Osteoblast (primary cell): Measurements from ENCODE around the gene SEPTIN5. TPM values are rescaled to one million over a fixed set of nuclear protein-coding genes. Genes with fewer than 3 reads are reported as not detected.

Experiments
- DNase-seq: peaks from one replicate; pipeline ENCODE4 v3.0.0; 2011; ENCODE audit warnings: low spot score, mixed read lengths; ENCODE audit not compliant: insufficient read length; ENCODE audit errors: missing footprints
- H2AFZ ChIP-seq: 2 replicates; pipeline ENCODE4 v1.6.0; 2011; ENCODE audit warnings: mild to moderate bottlenecking, low read length
- H3K27ac ChIP-seq: 2 replicates; pipeline ENCODE4 v1.5.1; 2011; ENCODE audit warnings: mild to moderate bottlenecking, low read depth, low read length, moderate library complexity
- H3K27me3 ChIP-seq: 2 replicates; pipeline ENCODE4 v1.6.0; 2012; ENCODE audit warnings: mild to moderate bottlenecking, control low read depth, inconsistent platforms, low read length, moderate library complexity; ENCODE audit not compliant: insufficient read depth
- H3K36me3 ChIP-seq: 2 replicates; pipeline ENCODE4 v1.5.1; 2011; ENCODE audit warnings: mild to moderate bottlenecking, low read length, control low read depth, moderate library complexity; ENCODE audit not compliant: insufficient read depth
- H3K4me1 ChIP-seq: 2 replicates; pipeline ENCODE4 v1.5.1; 2011; ENCODE audit warnings: mild to moderate bottlenecking, low read length, control low read depth, moderate library complexity; ENCODE audit not compliant: insufficient read depth
- H3K4me2 ChIP-seq: 2 replicates; pipeline ENCODE4 v1.6.0; 2011; ENCODE audit warnings: mild to moderate bottlenecking, low read length; ENCODE audit not compliant: insufficient read depth
- H3K4me3 ChIP-seq: fragments of 200-600 bp; sonication (generic); 3 replicates; pipeline ENCODE4 v1.5.1; 2012; ENCODE audit warnings: mild to moderate bottlenecking, low read length, inconsistent platforms; ENCODE audit not compliant: insufficient read depth
- H3K79me2 ChIP-seq: 2 replicates; pipeline ENCODE4 v1.6.0; 2012; ENCODE audit warnings: mild to moderate bottlenecking, low read length, control low read depth, inconsistent platforms; ENCODE audit not compliant: insufficient read depth
- H3K9me3 ChIP-seq: 2 replicates; pipeline ENCODE4 v1.5.1; 2011; ENCODE audit warnings: low read depth, low read length, control low read depth
- H4K20me1 ChIP-seq: 2 replicates; pipeline ENCODE4 v1.6.0; 2012; ENCODE audit warnings: mild to moderate bottlenecking, low read length, control low read depth; ENCODE audit not compliant: insufficient read depth
- CTCF ChIP-seq: IDR thresholded peaks from 2 replicates; pipeline ENCODE4 v1.5.1; 2011; ENCODE audit warnings: mild to moderate bottlenecking, low read depth, low read length, moderate library complexity; ENCODE audit errors: extremely low read depth
- total RNA-seq: library from RNA; depleted of rRNA; stranded (reverse); fragments of >200 nt; gene quantifications from 2 replicates; pipeline ENCODE4 v1.2.3, GENCODE V29; 2012

The SEPTIN5 gene
- total RNA-seq, 1 donor: 14.5 TPM

- no peak overlapping the region for H3K4me2 ChIP-seq
- peaks cover 72% of the 10 kb centered on the region for H3K27me3 ChIP-seq
- no peak overlapping the region for H3K27ac ChIP-seq
- no peak for DNase-seq
- H3K79me2 ChIP-seq: no peaks in the 10 kb centered on the region
- no peaks in the 10 kb centered on the region for H3K4me1 ChIP-seq
- H3K9me3 ChIP-seq: no peaks in the 10 kb centered on the region
- no peaks in the 10 kb centered on the region for H4K20me1 ChIP-seq
- H2AFZ ChIP-seq: no peak overlapping the region
- no peak overlapping the region for H3K4me3 ChIP-seq
- no peaks in the 10 kb centered on the region for H3K36me3 ChIP-seq
- no peak for TF ChIP-seq CTCF
These were observed 44.7 kb downstream of the SEPTIN5 start for GRCh38 chr22:19758896-19759426.

- Histone ChIP-seq H3K27me3 (peaks cover 66% of the 10 kb centered on the region), H3K27ac (no peak overlapping the region), H4K20me1 (no peaks in the 10 kb centered on the region), H3K4me1 (no peaks in the 10 kb centered on the region), H3K36me3 (no peaks in the 10 kb centered on the region), H3K4me2 (no peak overlapping the region), H3K4me3 (no peak overlapping the region), H3K9me3 (no peaks in the 10 kb centered on the region), H3K79me2 (no peaks in the 10 kb centered on the region), H2AFZ (no peak overlapping the region)
- DNase-seq: no peak
- TF ChIP-seq CTCF: no peak
These were observed 45.2 kb downstream of the SEPTIN5 start for GRCh38 chr22:19759427-19760057.

- peaks cover 66% of the 10 kb centered on the region for H3K27me3 ChIP-seq
- no peaks in the 10 kb centered on the region for H3K4me1 ChIP-seq
- H3K27ac ChIP-seq: no peak within 1 kb of the TSS
- H3K4me3 ChIP-seq: no peak within 1 kb of the TSS
- no peaks in the 10 kb centered on the region for H3K79me2 ChIP-seq
- DNase-seq: no peak
- no peaks in the 10 kb centered on the region for H3K9me3 ChIP-seq
- no peaks in the 10 kb centered on the region for H4K20me1 ChIP-seq
- H2AFZ ChIP-seq: no peak within 1 kb of the TSS
- H3K36me3 ChIP-seq: no peaks in the 10 kb centered on the region
- TF ChIP-seq CTCF: no peak
- peak within 1 kb of the TSS; percentile 36 for H3K4me2 ChIP-seq
These were observed 46.0 kb downstream of the SEPTIN5 start, which contains the start of gene TBX1 for GRCh38 chr22:19760058-19760950. TBX1 (plus strand) TSS chr22:19760778; CDS start chr22:19760844, 66 bp downstream.
